Smooth muscle cell (in vitro differentiated cells): ENCODE measurements around the gene PPFIA1. TPM values are rescaled to one million over a fixed set of nuclear protein-coding genes. Genes with fewer than 3 reads are reported as not detected.
"Not testable (repeated sequence)": the region's sequence is repeated elsewhere in the genome, so short reads cannot be mapped to it uniquely, and the experiment has no call there.

Experiments
- DNase-seq: peaks from one replicate; lab custom pipeline; 2025; ENCODE audit not compliant: unreplicated experiment; lab: John Stamatoyannopoulos, UW
- H2AFZ ChIP-seq: fragments of 200-600 bp; sonication (generic); 2 replicates; pipeline ENCODE4 v1.6.0; 2016; ENCODE audit warnings: antibody characterized with exemption, low read depth, mild to moderate bottlenecking
- H3F3A ChIP-seq: fragments of 200-600 bp; sonication (generic); 2 replicates; pipeline ENCODE4 v1.6.0; 2017; ENCODE audit warnings: antibody characterized with exemption, low read depth
- H3K27ac ChIP-seq: fragments of 200-600 bp; sonication (generic); 2 replicates; pipeline ENCODE4 v1.5.1; 2016; ENCODE audit warnings: low read depth, mild to moderate bottlenecking
- H3K27me3 ChIP-seq: fragments of 200-600 bp; sonication (generic); 2 replicates; pipeline ENCODE4 v1.6.1; 2016; ENCODE audit warnings: low read depth, mild to moderate bottlenecking
- H3K36me3 ChIP-seq: fragments of 200-600 bp; sonication (generic); 2 replicates; pipeline ENCODE4 v1.5.1; 2016; ENCODE audit warnings: low read depth
- H3K4me1 ChIP-seq: fragments of 200-600 bp; sonication (generic); 2 replicates; pipeline ENCODE4 v1.5.1; 2016; ENCODE audit warnings: low read depth
- H3K4me2 ChIP-seq: fragments of 200-600 bp; sonication (generic); 2 replicates; pipeline ENCODE4 v1.6.0; 2016; ENCODE audit warnings: mild to moderate bottlenecking
- H3K4me3 ChIP-seq: fragments of 200-600 bp; sonication (generic); 2 replicates; pipeline ENCODE4 v1.5.1; 2016; ENCODE audit warnings: mild to moderate bottlenecking
- H3K79me2 ChIP-seq: fragments of 200-600 bp; sonication (generic); 2 replicates; pipeline ENCODE4 v1.6.0; 2016; ENCODE audit warnings: low read depth, mild to moderate bottlenecking
- H3K9ac ChIP-seq: fragments of 200-600 bp; sonication (generic); 2 replicates; pipeline ENCODE4 v1.6.0; 2016; ENCODE audit warnings: low read depth
- H3K9me3 ChIP-seq: fragments of 200-600 bp; sonication (generic); replicated peaks from 2 replicates; pipeline ENCODE4 v1.5.1; 2016; ENCODE audit warnings: low read depth
- H4K20me1 ChIP-seq: fragments of 200-600 bp; sonication (generic); 2 replicates; pipeline ENCODE4 v1.6.0; 2016; ENCODE audit warnings: low read depth
- WGBS: methylation state at CpG from one replicate; pipeline ENCODE4 v1.1.7; 2016; ENCODE audit warnings: low lambda C conversion rate; 5-methylcytosine and 5-hydroxymethylcytosine counted together
- polyA plus RNA-seq: library from polyadenylated mRNA; unstranded; fragments of >200 nt; fragmentation: Nextera tagmentation; extraction: Ambion mirVana; gene quantifications from 2 replicates; pipeline ENCODE4 v1.2.1, GENCODE V29; 2016
- total RNA-seq: library from RNA; depleted of rRNA; stranded (reverse); fragments of >200 nt; gene quantifications from 2 replicates; pipeline ENCODE4 v1.2.3, GENCODE V29; 2014
- TF ChIP-seq, protein P1 (sequence below): fragments of 200-600 bp; sonication (generic); IDR thresholded peaks from 2 replicates; pipeline ENCODE4 v1.5.1; 2017; ENCODE audit warnings: borderline replicate concordance, mild to moderate bottlenecking, antibody characterized with exemption; ENCODE audit not compliant: insufficient read depth, poor library complexity, severe bottlenecking

PPFIA1 gene
- total and polyA plus RNA-seq, 2 experiments from 2014 or later: 23.8 to 48.2 TPM

DNA sequence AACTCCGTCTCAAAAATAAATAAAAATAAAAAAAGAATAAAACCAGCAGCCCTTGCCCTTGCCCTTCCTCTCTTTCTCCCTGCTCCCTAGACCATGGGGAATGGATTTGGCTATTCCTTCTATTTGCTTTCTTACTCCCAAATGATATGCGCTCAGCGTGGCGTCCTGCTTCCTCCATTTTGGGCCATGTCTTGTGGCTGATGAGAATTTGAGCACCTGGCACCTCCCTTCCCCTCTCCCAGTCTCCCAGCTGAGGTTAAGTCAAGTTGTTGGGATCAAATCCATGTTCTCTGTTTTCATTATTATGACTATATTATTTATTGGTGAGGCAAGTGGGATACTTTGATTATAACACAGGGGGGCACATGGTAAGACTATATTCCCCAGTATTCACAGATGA is 117.1 kb downstream of the PPFIA1 start:
- H3K9me3 ChIP-seq: no peaks in the 10 kb centered on the region
- H3K79me2 ChIP-seq: no peaks in the 10 kb centered on the region
- H3K27me3 ChIP-seq: no peaks in the 10 kb centered on the region
- H3K9ac ChIP-seq: no peak overlapping the region
- no peak overlapping the region for H3K4me3 ChIP-seq
- 99% methylated on average over 4 of the region's 4 CpGs for WGBS
- DNase-seq: no peak
- peaks cover 2% of the 10 kb centered on the region for H3K36me3 ChIP-seq
- H3K4me1 ChIP-seq: no peaks in the 10 kb centered on the region
- H2AFZ ChIP-seq: no peak overlapping the region
- TF ChIP-seq, protein P1, sequence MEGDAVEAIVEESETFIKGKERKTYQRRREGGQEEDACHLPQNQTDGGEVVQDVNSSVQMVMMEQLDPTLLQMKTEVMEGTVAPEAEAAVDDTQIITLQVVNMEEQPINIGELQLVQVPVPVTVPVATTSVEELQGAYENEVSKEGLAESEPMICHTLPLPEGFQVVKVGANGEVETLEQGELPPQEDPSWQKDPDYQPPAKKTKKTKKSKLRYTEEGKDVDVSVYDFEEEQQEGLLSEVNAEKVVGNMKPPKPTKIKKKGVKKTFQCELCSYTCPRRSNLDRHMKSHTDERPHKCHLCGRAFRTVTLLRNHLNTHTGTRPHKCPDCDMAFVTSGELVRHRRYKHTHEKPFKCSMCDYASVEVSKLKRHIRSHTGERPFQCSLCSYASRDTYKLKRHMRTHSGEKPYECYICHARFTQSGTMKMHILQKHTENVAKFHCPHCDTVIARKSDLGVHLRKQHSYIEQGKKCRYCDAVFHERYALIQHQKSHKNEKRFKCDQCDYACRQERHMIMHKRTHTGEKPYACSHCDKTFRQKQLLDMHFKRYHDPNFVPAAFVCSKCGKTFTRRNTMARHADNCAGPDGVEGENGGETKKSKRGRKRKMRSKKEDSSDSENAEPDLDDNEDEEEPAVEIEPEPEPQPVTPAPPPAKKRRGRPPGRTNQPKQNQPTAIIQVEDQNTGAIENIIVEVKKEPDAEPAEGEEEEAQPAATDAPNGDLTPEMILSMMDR: no peak
- no peak overlapping the region for H3K27ac ChIP-seq
- H3K4me2 ChIP-seq: no peak overlapping the region
- no peaks in the 10 kb centered on the region for H3F3A ChIP-seq
- peaks cover 4% of the 10 kb centered on the region for H4K20me1 ChIP-seq

DNA sequence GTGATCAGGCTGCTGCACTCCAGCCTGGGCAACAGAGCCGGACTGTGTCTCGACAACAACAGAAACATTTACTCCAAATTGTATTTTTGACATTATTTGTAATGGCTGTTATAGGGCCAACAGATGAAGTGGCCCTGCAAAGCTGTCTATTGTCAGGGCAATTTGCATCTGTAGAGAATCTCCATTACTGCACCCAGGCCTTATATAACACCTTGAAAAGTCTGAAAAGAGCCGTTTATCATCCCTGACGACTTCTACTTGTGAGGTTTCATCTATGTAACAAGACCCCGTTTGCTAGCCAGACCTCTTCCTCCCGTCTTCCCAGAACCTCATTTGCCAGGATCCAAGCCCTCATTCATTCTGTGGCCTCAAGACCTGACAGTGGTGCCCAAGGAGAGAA is 118.7 kb downstream of the PPFIA1 start:
- peaks cover 2% of the 10 kb centered on the region for H3K79me2 ChIP-seq
- TF ChIP-seq, protein P1: no peak
- no peaks in the 10 kb centered on the region for H3F3A ChIP-seq
- H3K9ac ChIP-seq: no peak overlapping the region
- WGBS: 80% methylated on average over 6 of the region's 6 CpGs
- no peaks in the 10 kb centered on the region for H4K20me1 ChIP-seq
- no peaks in the 10 kb centered on the region for H3K9me3 ChIP-seq
- no peaks in the 10 kb centered on the region for H3K27me3 ChIP-seq
- H3K4me1 ChIP-seq: no peaks in the 10 kb centered on the region
- peak overlapping the region; percentile 15 for H3K27ac ChIP-seq
- no peak overlapping the region for H2AFZ ChIP-seq
- no peak overlapping the region for H3K4me3 ChIP-seq
- DNase-seq: no peak
- no peaks in the 10 kb centered on the region for H3K36me3 ChIP-seq
- no peak overlapping the region for H3K4me2 ChIP-seq

DNA sequence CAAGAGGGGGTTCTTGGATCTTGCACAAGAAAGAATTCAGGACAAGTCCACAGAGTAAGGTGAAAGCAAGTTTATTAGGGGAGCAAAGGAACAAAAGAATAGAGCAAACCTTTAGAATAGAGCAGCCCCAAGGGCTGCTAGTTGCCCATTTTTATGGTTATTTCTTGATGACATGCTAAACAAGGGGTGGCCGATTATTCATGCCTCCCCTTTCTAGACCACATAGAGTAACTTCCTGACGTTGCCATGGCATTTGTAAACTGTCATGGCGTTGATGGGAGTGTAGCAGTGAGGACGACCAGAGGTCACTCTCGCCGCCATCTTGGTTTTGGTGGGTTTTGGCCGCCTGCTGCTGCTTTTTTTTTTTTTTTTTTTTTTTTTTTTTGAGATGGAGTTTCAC is 120.4 kb downstream of the PPFIA1 start:
- H3K4me2 ChIP-seq, H3F3A ChIP-seq, H2AFZ ChIP-seq, H3K9me3 ChIP-seq, H4K20me1 ChIP-seq, H3K4me3 ChIP-seq, H3K36me3 ChIP-seq, H3K4me1 ChIP-seq, H3K9ac ChIP-seq, H3K27me3 ChIP-seq, H3K27ac ChIP-seq, DNase-seq, H3K79me2 ChIP-seq: not testable (repeated sequence)
- WGBS: 95% methylated on average over 7 of the region's 7 CpGs

DNA sequence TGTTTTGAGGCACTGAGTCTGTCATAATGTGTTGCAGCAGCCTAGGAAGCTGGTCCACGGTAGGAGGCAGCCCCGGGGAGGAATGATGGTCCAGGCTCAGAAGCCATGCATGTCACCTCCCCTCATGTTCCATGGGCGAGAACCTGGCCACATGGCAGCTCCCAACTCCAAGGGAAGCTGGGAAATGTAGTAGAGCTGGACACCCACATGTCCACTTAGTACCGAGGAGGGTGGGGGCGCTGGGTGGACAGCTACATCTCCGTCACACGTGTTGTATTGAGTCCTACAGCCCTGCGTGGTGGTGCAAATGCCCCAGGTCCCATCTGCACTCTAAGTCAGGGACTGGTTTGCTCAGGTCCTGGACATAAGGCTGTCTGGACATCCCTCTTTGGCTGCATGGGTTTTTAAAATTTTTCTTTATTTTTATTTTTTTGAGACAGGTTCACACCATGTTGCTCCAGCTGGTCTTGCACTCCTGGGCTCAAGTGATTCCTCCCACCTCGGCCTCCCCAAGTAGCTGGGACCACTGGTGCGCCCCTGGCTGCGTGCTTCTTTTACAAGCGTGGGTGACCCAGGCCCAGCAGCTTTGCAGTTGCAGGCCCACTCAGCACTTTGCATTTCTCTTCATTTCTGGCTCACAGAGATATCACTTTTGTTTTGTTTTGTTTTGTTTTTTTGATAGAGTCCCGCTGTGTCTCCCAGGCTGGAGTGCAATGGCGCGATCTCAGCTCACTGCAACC is 123.9 kb downstream of the PPFIA1 start:
- peaks cover 29% of the 10 kb centered on the region for H3K79me2 ChIP-seq

More for the DNA sequence above, 123.9 kb downstream of the PPFIA1 start:
- Histone ChIP-seq H3K4me3 (no peak overlapping the region), H2AFZ (no peak overlapping the region), H3K4me1 (no peaks in the 10 kb centered on the region), H3K27me3 (no peaks in the 10 kb centered on the region), H3K27ac (no peak overlapping the region), H4K20me1 (no peaks in the 10 kb centered on the region), H3K4me2 (no peak overlapping the region), H3F3A (no peaks in the 10 kb centered on the region), H3K9me3 (no peaks in the 10 kb centered on the region), H3K36me3 (no peaks in the 10 kb centered on the region), H3K9ac (no peak overlapping the region)
- WGBS: 97% methylated on average over 15 of the region's 15 CpGs
- DNase-seq: no peak
- TF ChIP-seq, protein P1: no peak
